ENCODE data around the gene CDK10. TPM values are rescaled to one million over a fixed set of nuclear protein-coding genes. Genes with fewer than 3 reads are reported as not detected.

CDK10 gene
- total RNA-seq, 1 donor from 2014 or later = 122 TPM

GRCh38 chr16:89722392-89723278, 36.1 kb downstream of the CDK10 start:
- TF ChIP-seq CTCF (IDR thresholded peaks at IDR 0.05; ENCODE audit: unreplicated experiment) = no peak
- no peaks in the 10 kb centered on the region for H3K27me3 Mint-ChIP-seq (ENCODE audit: low read depth)
- no peaks in the 10 kb centered on the region for H3K9me3 Mint-ChIP-seq
- peaks cover 16% of the 10 kb centered on the region for H3K4me1 Mint-ChIP-seq
- H3K27ac Mint-ChIP-seq = no peak overlapping the region
- peaks cover 8% of the 10 kb centered on the region for H3K36me3 Mint-ChIP-seq
- DNase-seq (ENCODE audit: low spot score in 2 of 2, unreplicated experiment in 2 of 2) = no peak
- peak overlapping the region; percentile 65 for H3K4me3 Mint-ChIP-seq

GRCh38 chr16:89723279-89724250, 37.1 kb downstream of the CDK10 start:
- H3K9me3 Mint-ChIP-seq = no peaks in the 10 kb centered on the region
- DNase-seq (ENCODE audit: low spot score in 2 of 2, unreplicated experiment in 2 of 2) = no peak
- H3K27me3 Mint-ChIP-seq (ENCODE audit: low read depth) = no peaks in the 10 kb centered on the region
- H3K36me3 Mint-ChIP-seq = peaks cover 8% of the 10 kb centered on the region
- H3K27ac Mint-ChIP-seq = no peak overlapping the region
- TF ChIP-seq CTCF (IDR thresholded peaks at IDR 0.05; ENCODE audit: unreplicated experiment) = no peak
- H3K4me3 Mint-ChIP-seq = peak overlapping the region; percentile 65
- H3K4me1 Mint-ChIP-seq = peaks cover 16% of the 10 kb centered on the region

- no peak overlapping the region for H3K4me3 Mint-ChIP-seq
- H3K9me3 Mint-ChIP-seq = no peaks in the 10 kb centered on the region
These were observed 41.1 kb downstream of the CDK10 start for GRCh38 chr16:89727406-89728120.

GRCh38 chr16:89729293-89729692, 42.8 kb downstream of the CDK10 start:
- TF ChIP-seq CTCF (IDR thresholded peaks at IDR 0.05; ENCODE audit: unreplicated experiment) = no peak
- H3K4me3 Mint-ChIP-seq = no peak overlapping the region
- no peaks in the 10 kb centered on the region for H3K27me3 Mint-ChIP-seq (ENCODE audit: low read depth)
- peaks cover 9% of the 10 kb centered on the region for H3K4me1 Mint-ChIP-seq
- DNase-seq (ENCODE audit: low spot score in 2 of 2, unreplicated experiment in 2 of 2) = no peak
- no peaks in the 10 kb centered on the region for H3K9me3 Mint-ChIP-seq
- H3K27ac Mint-ChIP-seq = no peak overlapping the region
- peaks cover 22% of the 10 kb centered on the region for H3K36me3 Mint-ChIP-seq

More at GRCh38 chr16:89727406-89728120, 41.1 kb downstream of the CDK10 start:
- no peak for TF ChIP-seq CTCF (IDR thresholded peaks at IDR 0.05; ENCODE audit: unreplicated experiment)
- Mint-ChIP-seq H3K27me3 (ENCODE audit: low read depth) (no peaks in the 10 kb centered on the region), H3K36me3 (peaks cover 23% of the 10 kb centered on the region), H3K4me1 (peaks cover 16% of the 10 kb centered on the region), H3K27ac (peak overlapping the region; percentile 25)
- no peak for DNase-seq (ENCODE audit: low spot score in 2 of 2, unreplicated experiment in 2 of 2)
